Raji (cell line): Measurements from ENCODE around the gene PAK1.

Experiments used
- POLR2A ChIP-seq: IDR thresholded peaks from 2 replicates; pipeline ENCODE4 v1.6.1; 2011; ENCODE audit warnings: low read depth, low read length, control low read depth; ENCODE audit not compliant: insufficient read depth

Gene PAK1

DNA sequence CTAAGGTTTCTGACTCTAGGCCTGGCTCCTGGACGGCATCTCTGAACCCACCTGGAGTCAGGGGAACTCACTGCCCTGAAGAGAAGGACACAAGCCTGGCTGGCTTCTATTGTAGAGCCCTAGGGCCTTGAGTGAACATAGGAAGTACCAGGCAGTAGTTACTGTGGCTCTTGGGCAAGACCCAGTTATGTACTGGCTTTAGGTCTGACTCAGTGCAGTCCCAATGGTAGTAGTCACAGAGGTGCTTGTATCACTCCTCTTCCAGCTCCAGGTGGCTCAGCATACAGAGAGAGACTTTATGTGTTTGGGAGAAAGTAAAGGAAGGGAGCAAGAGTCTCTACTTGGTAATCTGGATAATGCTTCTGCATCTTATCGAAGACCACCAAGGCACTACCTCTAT is 13.9 kb upstream of the PAK1 start:
- no peak for TF ChIP-seq POLR2A

DNA sequence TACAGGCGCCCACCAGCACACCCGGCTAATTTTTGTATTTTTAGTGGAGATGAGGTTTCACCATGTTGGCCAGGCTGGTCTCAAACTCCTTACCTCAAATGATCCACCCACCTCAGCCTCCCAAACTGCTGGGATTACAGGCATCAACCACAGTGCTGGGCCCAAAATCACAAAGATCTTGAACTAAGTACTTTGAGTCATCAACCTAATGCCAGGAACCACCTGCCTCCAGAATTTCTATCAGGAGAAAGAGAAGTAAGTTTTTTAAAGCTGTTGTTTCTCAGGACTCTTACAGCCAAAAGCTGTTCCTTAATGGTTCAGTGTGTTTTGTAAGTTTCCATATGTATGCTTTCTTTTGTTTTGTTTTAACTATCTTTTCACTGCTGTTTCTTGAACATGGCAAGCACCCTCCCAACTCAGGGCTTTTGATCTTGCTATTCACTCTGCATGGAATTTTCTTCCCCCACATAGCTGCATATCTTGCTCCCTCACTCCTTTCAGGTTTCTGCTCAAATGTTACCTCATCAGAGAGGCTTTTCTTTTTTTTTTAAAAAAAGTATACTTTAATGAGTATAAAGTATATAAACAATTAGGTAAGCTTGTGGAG is 6.0 kb upstream of the PAK1 start:
- no peak for TF ChIP-seq POLR2A

DNA sequence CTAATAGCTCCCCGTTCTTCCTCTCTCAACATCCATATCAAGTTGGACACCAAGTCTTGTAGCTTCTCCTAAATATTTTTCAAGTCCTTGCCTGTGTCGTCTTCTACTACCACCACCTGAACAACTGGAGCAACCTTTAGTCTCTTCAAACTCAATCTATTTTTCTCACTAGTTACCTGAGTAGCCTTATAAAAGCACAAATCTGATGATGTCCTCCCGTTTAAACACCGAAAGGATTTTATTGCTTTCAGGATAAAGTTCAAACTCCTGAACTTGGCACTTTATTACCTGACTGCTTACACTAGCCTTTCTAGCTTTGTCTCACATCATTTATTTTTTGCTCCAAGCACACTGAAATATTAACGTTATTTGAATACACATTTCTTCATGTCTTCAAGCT is 1.3 kb upstream of the PAK1 start:
- TF ChIP-seq POLR2A = no peak

DNA sequence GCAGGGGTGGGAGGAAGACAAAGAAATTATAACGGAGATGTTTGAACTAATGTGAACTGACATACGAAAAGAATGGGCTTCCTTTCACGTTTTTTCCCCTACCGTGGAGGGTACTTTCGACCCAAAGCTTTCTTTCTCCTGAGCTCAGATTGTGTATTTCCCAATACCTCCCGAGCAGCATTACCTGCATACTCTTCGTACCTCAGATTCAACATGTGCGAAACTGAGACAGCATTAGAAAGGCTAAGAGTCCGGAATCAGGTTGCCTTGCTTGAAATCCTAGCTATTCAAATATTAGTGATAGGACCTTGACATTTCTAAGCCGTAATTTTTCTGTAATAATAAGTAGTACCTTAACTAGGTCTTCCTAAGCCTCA is 778 bp upstream of the PAK1 start:
- TF ChIP-seq POLR2A = no peak

DNA sequence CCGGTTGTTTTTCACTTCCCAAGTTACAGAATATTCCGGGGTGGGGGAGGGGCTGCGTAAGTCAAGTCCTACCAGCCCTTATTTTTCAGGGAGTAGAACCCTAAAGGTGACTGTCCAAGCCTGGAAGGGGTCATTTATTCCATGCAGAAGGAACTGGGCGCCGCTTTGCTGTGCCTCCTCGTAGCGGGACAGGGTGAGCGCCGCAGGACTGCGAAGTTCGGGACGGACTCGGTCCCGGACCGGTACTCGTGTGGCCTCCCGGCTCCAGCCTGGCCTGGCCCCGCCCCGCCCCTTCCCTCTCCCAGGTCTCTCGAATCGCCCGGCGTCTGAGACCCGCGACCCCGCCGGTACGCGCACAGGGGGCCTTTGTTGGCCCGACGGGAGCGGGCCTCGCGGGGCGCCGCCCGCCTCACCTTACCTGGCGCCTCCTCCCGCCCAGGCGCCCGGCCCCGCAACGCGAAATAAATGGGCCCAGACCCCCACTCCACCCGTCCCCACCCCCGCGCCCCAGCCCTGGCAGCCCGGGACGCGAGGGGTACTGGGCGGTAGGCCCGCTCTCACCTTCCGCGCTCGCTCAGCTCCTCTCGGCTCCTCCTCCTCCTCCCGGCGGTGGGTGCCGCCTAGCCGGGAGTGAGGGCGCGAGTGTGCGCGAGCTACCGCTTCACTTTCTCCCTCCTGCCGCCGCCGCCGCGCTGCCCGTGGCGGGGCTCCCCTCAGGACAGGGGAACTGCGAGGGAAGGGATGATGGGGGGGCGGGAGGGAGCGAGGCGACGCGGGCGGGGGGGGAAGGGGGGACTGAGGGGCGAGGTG is 698 bp downstream of the PAK1 start:
- no peak for TF ChIP-seq POLR2A

DNA sequence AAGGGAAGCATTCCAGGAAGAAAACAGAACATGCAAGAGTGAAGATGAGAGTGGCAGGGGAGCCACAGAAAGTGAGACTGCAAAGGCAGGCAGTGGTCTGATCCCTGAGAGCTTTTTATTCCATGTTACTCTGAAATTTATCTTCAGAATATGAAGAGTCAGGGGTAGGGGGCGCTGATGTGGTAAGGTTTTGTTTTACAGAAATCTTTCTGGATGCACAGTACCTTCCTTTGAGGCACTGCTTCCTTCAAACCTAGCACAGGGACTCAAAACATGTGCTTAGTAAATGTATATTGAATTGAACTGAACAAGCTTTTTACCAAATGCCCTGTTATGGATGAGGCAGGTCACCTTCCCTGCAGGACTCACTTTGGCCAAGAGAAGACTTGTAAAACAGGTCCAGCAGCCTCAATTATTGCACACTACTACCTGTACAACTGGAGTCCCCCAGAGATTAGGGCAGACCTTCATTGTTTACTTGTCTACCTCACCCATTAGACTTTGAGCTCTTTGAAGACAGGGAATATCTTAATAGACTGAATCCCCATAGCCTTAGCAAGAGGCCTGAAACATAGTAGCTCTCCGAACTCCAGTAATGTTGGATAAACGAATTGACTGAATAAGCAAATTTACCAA is 2.2 kb downstream of the PAK1 start:
- no peak for TF ChIP-seq POLR2A

DNA sequence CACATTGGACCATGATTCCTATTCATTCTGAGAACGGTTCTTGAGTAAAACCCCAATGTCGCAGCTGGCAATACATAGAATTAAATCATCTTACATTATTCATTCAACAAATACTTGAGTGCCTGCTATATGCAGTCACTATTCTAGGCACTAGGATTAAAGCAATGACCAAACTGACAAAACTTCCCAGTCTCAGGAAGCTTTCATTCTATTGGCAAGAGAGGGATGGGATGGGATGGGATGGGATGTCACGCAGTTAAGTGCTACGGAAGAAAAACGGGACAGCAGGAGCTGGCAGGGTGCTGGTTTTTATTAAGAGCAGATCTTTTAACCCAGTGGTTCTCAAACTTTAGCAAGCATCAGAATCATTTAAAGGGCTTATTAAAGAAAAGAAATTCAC is 2.9 kb downstream of the PAK1 start:
- no peak for TF ChIP-seq POLR2A

DNA sequence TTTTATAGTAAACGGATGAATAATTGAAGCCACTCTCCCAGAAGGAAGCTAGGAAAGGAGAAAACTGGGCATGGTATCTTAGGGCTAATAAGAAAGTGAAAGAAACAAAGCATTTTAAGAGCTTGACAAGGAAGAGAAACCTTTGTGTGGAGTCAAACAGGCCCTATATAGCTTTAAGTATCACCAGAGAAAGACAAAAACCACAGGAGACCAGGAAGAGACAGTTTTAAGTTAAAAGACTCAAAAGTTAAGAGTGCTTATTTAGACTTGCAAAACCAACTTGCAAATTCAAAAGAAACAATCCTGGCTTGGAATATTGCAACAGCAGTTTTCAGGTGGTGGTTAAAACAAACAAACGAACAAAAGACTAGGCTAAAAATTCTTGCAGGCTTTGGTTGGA is 3.4 kb downstream of the PAK1 start:
- TF ChIP-seq POLR2A = no peak

DNA sequence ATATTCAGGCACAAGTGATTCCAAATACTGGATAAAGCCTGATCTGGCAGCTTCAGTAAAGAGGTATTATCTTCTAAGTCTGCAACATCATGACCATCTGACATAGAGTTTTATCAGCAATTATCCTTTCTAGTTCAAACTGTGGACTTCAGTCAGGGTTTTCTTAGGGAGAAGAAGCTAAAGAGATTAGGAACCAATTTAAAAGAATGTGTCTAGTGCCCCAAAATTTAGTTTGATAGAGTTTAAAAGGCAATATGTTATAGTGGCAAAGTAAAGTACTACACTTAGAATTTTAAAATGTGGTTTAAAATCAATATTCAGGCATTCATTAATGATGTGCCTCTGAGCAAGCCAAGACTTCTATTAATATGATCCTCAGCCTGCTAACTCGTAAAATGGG is 5.4 kb downstream of the PAK1 start:
- TF ChIP-seq POLR2A = no peak

DNA sequence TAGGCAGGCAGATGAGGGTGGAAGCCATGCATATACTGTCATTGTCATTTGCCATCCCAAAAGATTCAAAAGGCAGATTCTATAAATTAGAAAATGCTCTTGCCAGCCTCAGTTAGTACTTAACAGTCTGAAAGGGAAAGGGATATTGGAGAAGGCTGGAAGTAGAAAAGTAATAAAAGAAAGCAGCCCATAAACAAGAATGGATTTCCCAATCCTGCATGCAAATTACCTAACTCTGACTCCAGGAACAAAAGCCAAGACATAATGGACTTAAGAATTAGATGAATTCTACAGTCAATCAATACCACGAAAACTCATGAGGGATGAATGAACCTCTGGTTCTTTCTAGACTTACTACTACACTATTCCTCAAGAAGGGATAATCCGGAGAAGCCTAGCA is 5.9 kb downstream of the PAK1 start:
- TF ChIP-seq POLR2A = no peak

DNA sequence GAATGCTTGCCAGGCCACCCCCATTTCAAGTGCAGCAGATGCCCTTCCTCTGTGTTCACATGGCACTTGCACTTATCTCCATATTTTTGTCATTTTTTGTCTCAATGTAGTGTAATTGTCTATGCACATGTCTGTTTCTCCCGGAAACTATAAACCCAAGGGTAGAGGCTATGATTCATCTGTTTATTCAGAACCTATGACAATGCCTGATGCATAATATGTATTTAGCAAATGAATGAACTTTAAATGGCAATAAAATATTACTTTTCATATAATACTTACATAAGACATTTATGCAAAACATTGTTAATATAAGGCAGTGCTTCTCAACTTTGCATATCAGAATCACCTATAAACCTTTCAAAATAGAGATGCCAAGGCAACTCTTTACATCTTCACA is 6.7 kb downstream of the PAK1 start:
- TF ChIP-seq POLR2A = no peak

DNA sequence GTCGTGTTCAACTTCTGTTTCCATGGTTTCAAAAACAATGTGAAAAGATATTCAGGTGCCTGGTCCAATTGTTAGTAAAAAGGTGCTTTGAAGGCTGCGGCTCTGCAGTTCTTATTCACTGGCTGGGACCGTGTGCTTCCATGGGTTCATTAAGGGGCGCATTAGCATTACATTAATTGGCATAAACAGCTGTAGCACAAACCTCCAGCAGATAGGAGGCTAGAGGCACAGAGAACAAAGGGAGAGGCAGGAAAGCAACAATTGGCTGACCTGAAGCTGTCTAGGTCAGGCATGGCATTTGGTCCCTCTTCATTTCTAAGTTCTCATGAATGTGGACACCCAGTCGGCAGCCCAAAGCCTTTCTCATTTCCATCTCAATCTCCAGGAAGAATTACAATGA is 16.6 kb downstream of the PAK1 start:
- TF ChIP-seq POLR2A = no peak

DNA sequence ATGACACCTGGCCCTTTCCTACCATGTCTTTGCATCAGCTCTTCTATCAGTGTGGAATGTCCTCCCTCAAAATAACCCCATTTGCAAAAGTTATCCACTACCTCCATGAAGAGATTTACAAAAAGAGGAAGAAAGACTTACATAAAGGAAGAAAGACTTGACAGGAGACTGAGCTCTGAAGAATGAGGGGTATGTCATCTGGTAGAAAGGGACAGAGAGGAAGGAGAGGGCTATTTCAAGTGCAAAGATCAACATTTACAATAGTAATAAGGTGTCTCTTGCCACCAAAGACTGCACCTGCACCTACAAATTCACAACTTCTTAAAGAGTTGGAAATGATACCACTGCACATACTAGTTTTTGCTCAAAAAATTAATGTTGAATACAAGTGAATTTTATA is 18.2 kb downstream of the PAK1 start:
- TF ChIP-seq POLR2A = no peak

DNA sequence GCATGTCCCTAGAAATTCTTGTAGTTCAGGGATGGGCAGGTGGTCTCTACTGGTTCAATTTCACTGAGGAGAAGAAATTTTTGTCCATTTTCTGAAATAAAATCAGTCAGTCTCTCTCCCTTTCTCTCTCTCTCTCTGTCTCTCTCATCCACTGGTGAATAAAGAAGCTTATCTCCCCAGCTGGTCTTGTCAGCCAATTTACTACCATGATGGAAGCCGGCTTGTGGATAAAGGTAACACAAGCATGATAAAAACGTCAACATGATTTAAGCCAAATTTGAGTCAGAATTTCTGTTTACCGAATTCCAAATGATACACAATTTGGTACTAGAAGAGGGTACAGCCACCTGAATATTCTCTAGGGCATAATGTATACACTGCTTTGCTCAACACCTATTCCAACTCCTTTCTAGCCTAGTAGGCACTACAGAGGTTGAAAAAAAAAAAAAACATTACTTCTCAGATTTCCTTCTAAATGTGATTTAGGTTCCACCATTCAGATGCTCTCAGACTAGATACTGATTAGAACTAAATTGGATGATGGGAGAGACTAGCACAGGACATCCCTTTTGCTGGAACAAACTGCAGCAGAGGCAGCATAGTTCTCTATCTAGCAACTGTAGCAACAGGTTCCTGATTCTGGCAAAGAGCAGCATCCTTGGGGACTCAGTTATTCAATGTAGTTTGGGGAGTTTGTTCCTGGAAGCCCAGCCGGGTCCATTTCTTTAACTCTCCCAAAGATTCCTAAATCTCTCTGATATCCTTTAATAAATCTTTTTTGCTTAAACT is 18.8 kb downstream of the PAK1 start:
- no peak for TF ChIP-seq POLR2A

DNA sequence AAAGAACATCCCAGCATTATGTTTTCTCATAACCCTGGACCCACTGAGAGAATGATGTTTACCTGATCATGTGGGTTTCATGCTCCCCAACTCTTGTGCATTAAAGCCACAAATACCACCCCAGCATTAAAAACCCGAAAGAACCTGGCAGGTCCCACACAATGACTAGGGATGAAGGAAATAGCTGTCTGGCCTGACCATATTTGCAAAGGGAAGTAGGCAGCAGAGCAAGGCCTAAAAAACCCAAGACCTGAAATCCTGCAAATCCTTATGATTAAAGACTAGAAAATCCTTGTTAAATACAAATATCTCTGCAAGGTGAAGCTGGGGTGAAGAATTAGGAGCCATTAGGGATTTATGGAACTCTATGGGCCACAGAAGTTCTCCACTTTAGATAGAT is 23.7 kb downstream of the PAK1 start:
- TF ChIP-seq POLR2A = no peak

DNA sequence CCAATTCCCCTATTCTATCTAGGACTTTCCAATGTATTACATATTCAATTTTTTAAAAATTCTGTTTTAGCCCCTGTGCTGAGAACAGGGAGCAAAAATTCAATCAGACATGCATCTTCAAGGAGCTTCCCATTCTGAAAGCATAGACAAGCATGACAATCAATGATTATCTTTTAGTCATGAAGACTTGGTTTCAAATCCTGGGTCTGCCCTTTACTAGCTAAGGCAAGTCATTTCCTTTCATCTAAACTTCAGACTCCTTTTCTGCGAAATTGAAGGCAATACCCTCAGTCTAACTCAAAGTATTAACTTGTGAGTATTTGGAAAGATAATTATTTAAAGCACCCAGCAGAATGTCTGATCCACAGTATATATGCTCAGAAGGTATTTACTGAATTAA is 24.1 kb downstream of the PAK1 start:
- TF ChIP-seq POLR2A = no peak
